OCI-M2 (cell line): ENCODE measurements around the gene CLBA1.

Experiments
- DNase-seq: peaks from one replicate; lab custom pipeline; 2025; ENCODE audit not compliant: unreplicated experiment; lab: John Stamatoyannopoulos, UW

The CLBA1 gene

GRCh38 chr14:105043641-105044040 is 58.1 kb downstream of the CLBA1 start:
- no peak for DNase-seq
